Fibroblast of lung (primary cell): ENCODE data around the gene TMEM176B. TPM values are rescaled to one million over a fixed set of nuclear protein-coding genes. Genes with fewer than 3 reads are reported as not detected.

Source experiments
- DNase-seq, 2 donors: peaks; one replicate each; pipeline versions ENCODE4 v3.0.0 to v3.0.0-alpha.2; 2010; ENCODE audit warnings: low read depth in 2 of 2
- H2AFZ ChIP-seq: 2 replicates; pipeline ENCODE4 v1.5.1; 2012; ENCODE audit warnings: low read length, control low read depth, inconsistent platforms
- H3K27ac ChIP-seq: 2 replicates; pipeline ENCODE4 v1.5.1; 2011; ENCODE audit warnings: low read length, control low read depth; ENCODE audit not compliant: insufficient read depth
- H3K27me3 ChIP-seq: 2 replicates; pipeline ENCODE4 v1.5.1; 2011; ENCODE audit warnings: mild to moderate bottlenecking, low read length; ENCODE audit not compliant: control insufficient read depth, insufficient read depth
- H3K36me3 ChIP-seq: 2 replicates; pipeline ENCODE4 v1.5.1; 2011; ENCODE audit warnings: low read length; ENCODE audit not compliant: control insufficient read depth, insufficient read depth
- H3K4me1 ChIP-seq: 2 replicates; pipeline ENCODE4 v1.5.1; 2011; ENCODE audit warnings: low read length; ENCODE audit not compliant: control insufficient read depth, insufficient read depth; ENCODE audit errors: extremely low read depth
- H3K4me2 ChIP-seq: 2 replicates; pipeline ENCODE4 v1.5.1; 2011; ENCODE audit warnings: low read length, control low read depth; ENCODE audit not compliant: insufficient read depth; ENCODE audit errors: extremely low read depth
- H3K4me3 ChIP-seq, 4 experiments: fragments of 200-600 bp in 1 of 4; sonication (generic) in 1 of 4; replicated peaks in 1 of 4; 2 replicates each; pipeline ENCODE4 v1.5.1; 2011 to 2016; ENCODE audit warnings: low read length in 4 of 4, low read depth in 3 of 4, mild to moderate bottlenecking in 3 of 4, control low read depth in 2 of 4, inconsistent platforms in 1 of 4, mixed read lengths in 1 of 4; ENCODE audit not compliant: insufficient read depth in 1 of 4; ENCODE audit errors: control extremely low read depth in 1 of 4
- H3K79me2 ChIP-seq: 2 replicates; pipeline ENCODE4 v1.5.1; 2012; ENCODE audit warnings: mild to moderate bottlenecking, low read length, inconsistent platforms; ENCODE audit not compliant: control insufficient read depth, insufficient read depth
- H3K9ac ChIP-seq: 2 replicates; pipeline ENCODE4 v1.5.1; 2011; ENCODE audit warnings: mild to moderate bottlenecking, low read length, control low read depth; ENCODE audit not compliant: insufficient read depth
- H3K9me3 ChIP-seq: 2 replicates; pipeline ENCODE4 v1.5.1; 2012; ENCODE audit warnings: low read depth, low read length; ENCODE audit not compliant: control insufficient read depth, insufficient read depth
- H4K20me1 ChIP-seq: 2 replicates; pipeline ENCODE4 v1.5.1; 2011; ENCODE audit warnings: low read length; ENCODE audit not compliant: control insufficient read depth, insufficient read depth; ENCODE audit errors: extremely low read depth
- EZH2 ChIP-seq: IDR thresholded peaks from 2 replicates; pipeline ENCODE4 v1.5.1; 2012; ENCODE audit warnings: low read length, control low read depth, mild to moderate bottlenecking; ENCODE audit errors: missing control alignments
- polyA plus RNA-seq, 2 donors: library from polyadenylated mRNA; depleted of rRNA in 1 of 2; stranded (reverse) in 1 of 2; unstranded in 1 of 2; fragments of >200 nt; gene quantifications; 2 replicates each; pipeline ENCODE4 v1.2.1, GENCODE V29; 2011 to 2012; ENCODE audit warnings: missing spikeins in 1 of 2
- total RNA-seq: library from RNA; depleted of rRNA; stranded (reverse); fragments of >200 nt; gene quantifications from 2 replicates; pipeline ENCODE4 v1.2.1, GENCODE V29; 2014
- TF ChIP-seq, protein P1 (sequence below), 2 donors: IDR thresholded peaks in 1 of 2; conservative IDR thresholded peaks in 1 of 2; 1 replicate in 1 of 2; 2 replicates in 1 of 2; pipeline ENCODE4 v1.5.1; 2011 to 2012; ENCODE audit warnings: low read length in 2 of 2, control low read depth in 1 of 2, inconsistent platforms in 1 of 2, low read depth in 1 of 2, mild to moderate bottlenecking in 1 of 2

Gene TMEM176B
- total and polyA plus RNA-seq, 2 donors (not counting 1 experiment from before 2014, with no cell fraction given) = 0.78 to 26.8 TPM

DNA sequence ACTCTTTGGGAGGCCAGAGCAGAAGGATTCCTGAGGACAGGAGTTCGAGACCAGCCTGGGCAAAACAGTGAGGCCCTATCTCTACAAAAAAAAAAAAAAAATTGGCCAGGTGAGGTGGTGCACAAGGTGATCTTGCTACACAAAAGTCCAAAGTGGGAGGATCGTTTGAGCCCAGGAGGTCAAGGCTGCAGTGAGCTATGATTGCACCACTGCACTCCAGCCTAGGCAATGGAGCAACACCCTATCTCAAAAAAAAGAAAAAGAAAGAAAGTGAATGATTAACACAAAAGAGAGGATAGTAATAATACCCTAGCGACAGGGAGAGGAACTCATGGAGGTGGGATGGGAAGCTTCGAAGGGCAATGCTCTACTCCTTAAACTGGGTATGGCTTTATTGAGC is 30.4 kb downstream of the TMEM176B start:
- TF ChIP-seq, protein P1, sequence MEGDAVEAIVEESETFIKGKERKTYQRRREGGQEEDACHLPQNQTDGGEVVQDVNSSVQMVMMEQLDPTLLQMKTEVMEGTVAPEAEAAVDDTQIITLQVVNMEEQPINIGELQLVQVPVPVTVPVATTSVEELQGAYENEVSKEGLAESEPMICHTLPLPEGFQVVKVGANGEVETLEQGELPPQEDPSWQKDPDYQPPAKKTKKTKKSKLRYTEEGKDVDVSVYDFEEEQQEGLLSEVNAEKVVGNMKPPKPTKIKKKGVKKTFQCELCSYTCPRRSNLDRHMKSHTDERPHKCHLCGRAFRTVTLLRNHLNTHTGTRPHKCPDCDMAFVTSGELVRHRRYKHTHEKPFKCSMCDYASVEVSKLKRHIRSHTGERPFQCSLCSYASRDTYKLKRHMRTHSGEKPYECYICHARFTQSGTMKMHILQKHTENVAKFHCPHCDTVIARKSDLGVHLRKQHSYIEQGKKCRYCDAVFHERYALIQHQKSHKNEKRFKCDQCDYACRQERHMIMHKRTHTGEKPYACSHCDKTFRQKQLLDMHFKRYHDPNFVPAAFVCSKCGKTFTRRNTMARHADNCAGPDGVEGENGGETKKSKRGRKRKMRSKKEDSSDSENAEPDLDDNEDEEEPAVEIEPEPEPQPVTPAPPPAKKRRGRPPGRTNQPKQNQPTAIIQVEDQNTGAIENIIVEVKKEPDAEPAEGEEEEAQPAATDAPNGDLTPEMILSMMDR (conservative IDR thresholded peaks at IDR 0.05 in 1 of 2, IDR thresholded peaks at IDR 0.05 in 1 of 2; ENCODE audit: low read depth in 1 of 2, low read length in 2 of 2) = no peak
- no peak for TF ChIP-seq EZH2

DNA sequence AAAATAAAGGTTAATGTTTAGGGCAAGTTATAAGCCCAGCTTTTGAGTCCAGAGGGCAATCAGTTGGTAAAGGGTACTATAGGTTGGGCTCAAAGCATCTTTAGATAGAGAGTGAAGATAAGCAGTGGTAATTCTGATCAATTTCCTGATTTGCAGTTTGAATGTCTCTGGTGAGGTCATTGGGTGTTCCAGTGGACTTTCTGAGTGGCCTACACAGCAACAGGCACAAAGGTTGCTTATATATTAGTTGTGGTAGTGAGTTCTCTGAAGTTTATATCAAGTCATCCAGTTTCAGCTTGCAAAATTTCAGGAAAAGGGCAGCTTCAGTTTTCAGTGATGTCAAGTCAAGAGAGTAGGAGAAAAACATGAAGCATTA is 33.8 kb downstream of the TMEM176B start:
- Histone ChIP-seq H3K36me3 (no peaks in the 10 kb centered on the region), H3K9ac (no peak overlapping the region), H3K4me3 (no peak overlapping the region), H3K4me2 (no peak overlapping the region), H3K27ac (no peak overlapping the region), H3K9me3 (no peaks in the 10 kb centered on the region), H2AFZ (no peak overlapping the region), H3K4me1 (no peaks in the 10 kb centered on the region), H3K79me2 (no peaks in the 10 kb centered on the region), H3K27me3 (no peaks in the 10 kb centered on the region), H4K20me1 (no peaks in the 10 kb centered on the region)
- no peak for TF ChIP-seq EZH2
- TF ChIP-seq, protein P1 (conservative IDR thresholded peaks at IDR 0.05 in 1 of 2, IDR thresholded peaks at IDR 0.05 in 1 of 2; ENCODE audit: low read depth in 1 of 2, low read length in 2 of 2) = no peak
- DNase-seq = no peak

More for the DNA sequence above, 30.4 kb downstream of the TMEM176B start:
- H3K9me3 ChIP-seq = no peaks in the 10 kb centered on the region
- no peaks in the 10 kb centered on the region for H3K36me3 ChIP-seq
- no peak overlapping the region for H3K9ac ChIP-seq
- H3K4me3 ChIP-seq = no peak overlapping the region
- no peak overlapping the region for H2AFZ ChIP-seq
- DNase-seq = no peak
- no peaks in the 10 kb centered on the region for H3K79me2 ChIP-seq
- H3K4me1 ChIP-seq = no peaks in the 10 kb centered on the region
- no peaks in the 10 kb centered on the region for H4K20me1 ChIP-seq
- H3K27ac ChIP-seq = no peak overlapping the region
- H3K4me2 ChIP-seq = no peak overlapping the region
- H3K27me3 ChIP-seq = no peaks in the 10 kb centered on the region

DNA sequence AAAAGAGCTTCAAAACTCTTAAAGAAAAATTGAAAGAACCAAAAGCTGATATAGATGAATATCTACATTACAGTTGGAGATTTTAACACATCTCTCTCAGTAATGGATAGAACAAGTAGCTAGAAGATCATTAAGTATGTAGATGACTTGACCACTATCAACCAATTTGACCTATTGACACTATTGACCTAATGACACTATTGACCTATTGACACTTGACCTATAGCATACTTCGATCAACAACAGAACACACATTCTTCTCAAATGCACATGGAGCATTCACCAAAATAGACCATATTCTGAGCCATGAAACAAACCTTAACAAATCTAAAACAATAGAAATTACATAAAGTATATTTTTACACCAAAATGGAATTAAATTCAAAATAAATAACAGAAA is 40.7 kb downstream of the TMEM176B start:
- Histone ChIP-seq H3K9me3 (no peaks in the 10 kb centered on the region), H3K36me3 (no peaks in the 10 kb centered on the region), H2AFZ (no peak overlapping the region), H3K79me2 (no peaks in the 10 kb centered on the region), H3K4me3 (no peak overlapping the region), H3K4me2 (no peak overlapping the region), H3K27me3 (no peaks in the 10 kb centered on the region), H3K27ac (no peak overlapping the region), H3K9ac (no peak overlapping the region), H3K4me1 (no peaks in the 10 kb centered on the region), H4K20me1 (no peaks in the 10 kb centered on the region)
- TF ChIP-seq, protein P1 (conservative IDR thresholded peaks at IDR 0.05 in 1 of 2, IDR thresholded peaks at IDR 0.05 in 1 of 2; ENCODE audit: low read depth in 1 of 2, low read length in 2 of 2) = no peak
- no peak for TF ChIP-seq EZH2
- DNase-seq = no peak
